HCT116 (cell line): ENCODE data around the gene SF3B5. TPM values are rescaled to one million over a fixed set of nuclear protein-coding genes. Genes with fewer than 3 reads are reported as not detected.

Experiments
- ATAC-seq: fragments of 200-7000 bp; cut with Tn5 transposase; 2 replicates; pipeline ENCODE4 v1.9.1; 2020; ENCODE audit warnings: mild to moderate bottlenecking, moderate library complexity
- Bru-seq: library from RNA; stranded (reverse); fragments of 400-500 nt; gene quantifications from one replicate; lab custom pipeline; 2021; lab: Mats Ljungman, UMichigan
- BruChase-seq, 2 experiments: library from RNA; stranded (reverse); fragments of 400-500 nt; gene quantifications; one replicate each; lab custom pipeline; 2021; lab: Mats Ljungman, UMichigan
- BruUV-seq: library from RNA; stranded (reverse); fragments of 400-500 nt; replicated peaks from 2 replicates; lab custom pipeline; 2021; lab: Mats Ljungman, UMichigan
- CTCF ChIA-PET: fragments of 300-600 bp; sonication (Branson Sonifier 250); formaldehyde crosslinking; loops from one replicate; lab custom pipeline; 2021; ENCODE audit warnings: antibody characterized with exemption; lab: Charles Lee
- POLR2A ChIA-PET: fragments of 300-600, 350-600 bp; sonication (Branson Sonifier 250); formaldehyde crosslinking; loops from one replicate; lab custom pipeline; 2021; ENCODE audit warnings: antibody characterized with exemption; lab: Charles Lee
- RAD21 ChIA-PET, 2 experiments: fragments of 300-600 bp; sonication (Branson Sonifier 250); formaldehyde crosslinking; loops; one replicate each; lab custom pipeline; 2023; ENCODE audit warnings: low total read pairs in 2 of 2; ENCODE audit not compliant: uncharacterized antibody in 2 of 2, unreplicated experiment in 2 of 2, low non-redundant PET in 1 of 2; lab: Charles Lee
- DNase-seq: peaks from one replicate; pipeline ENCODE4 v3.0.0-alpha.2; 2010; ENCODE audit warnings: low read depth, low spot score
- H2AFZ ChIP-seq: fragments of 200-600 bp; shearing (Covaris generic), sonication (generic); 2 replicates; pipeline ENCODE4 v1.6.1; 2017; ENCODE audit warnings: low read depth, mixed run types, mixed read lengths, antibody characterized with exemption, low read length; ENCODE audit not compliant: poor library complexity, severe bottlenecking
- H3K27ac ChIP-seq: 2 replicates; pipeline ENCODE4 v1.5.1; 2012; ENCODE audit warnings: low read depth, low read length
- H3K27me3 ChIP-seq: fragments of 200-600 bp; sonication (generic); 2 replicates; pipeline ENCODE4 v1.6.1; 2016; ENCODE audit warnings: mixed run types, low read length, mixed read lengths; ENCODE audit not compliant: insufficient read depth
- H3K36me3 ChIP-seq, 2 experiments: fragments of 200-500 bp in 1 of 2; fragments of 200-600 bp in 1 of 2; sonication (Bioruptor generic) in 1 of 2; sonication (generic) in 1 of 2; 2 replicates each; pipeline versions ENCODE4 v1.5.1 to v1.6.1; 2014 to 2016; ENCODE audit warnings: low read length in 2 of 2, inconsistent platforms in 1 of 2, mixed read lengths in 1 of 2, mixed run types in 1 of 2; ENCODE audit not compliant: insufficient read depth in 2 of 2, control insufficient read depth in 1 of 2
- H3K4me1 ChIP-seq, 2 experiments: fragments of 200-600 bp in 1 of 2; sonication (generic) in 1 of 2; 2 replicates each; pipeline versions ENCODE4 v1.5.1 to v1.6.1; 2012 to 2017; ENCODE audit warnings: low read length in 2 of 2, inconsistent platforms in 1 of 2, mild to moderate bottlenecking in 1 of 2, mixed read lengths in 1 of 2, mixed run types in 1 of 2, moderate library complexity in 1 of 2; ENCODE audit not compliant: insufficient read depth in 2 of 2, control insufficient read depth in 1 of 2
- H3K4me2 ChIP-seq: fragments of 200-600 bp; sonication (generic); 2 replicates; pipeline ENCODE4 v1.6.1; 2017; ENCODE audit warnings: mixed run types, low read length, mixed read lengths
- H3K4me3 ChIP-seq, 2 experiments: fragments of 200-600 bp in 1 of 2; sonication (generic) in 1 of 2; replicated peaks in 1 of 2; 2 replicates each; pipeline ENCODE4 v1.5.1; 2011 to 2016; ENCODE audit warnings: low read length in 2 of 2, control low read depth in 1 of 2, low read depth in 1 of 2, mild to moderate bottlenecking in 1 of 2, mixed read lengths in 1 of 2, mixed run types in 1 of 2
- H3K79me2 ChIP-seq: fragments of 200-600 bp; sonication (generic); 2 replicates; pipeline ENCODE4 v1.6.1; 2017; ENCODE audit warnings: mild to moderate bottlenecking, mixed run types, low read length, moderate library complexity, mixed read lengths; ENCODE audit not compliant: insufficient read depth
- H3K9ac ChIP-seq: fragments of 200-600 bp; sonication (generic); 2 replicates; pipeline ENCODE4 v1.6.1; 2016; ENCODE audit warnings: low read length, mixed read lengths
- H3K9me2 ChIP-seq: fragments of 200-600 bp; sonication (generic), shearing (Covaris generic); 2 replicates; pipeline ENCODE4 v1.6.1; 2017; ENCODE audit warnings: mixed run types, mild to moderate bottlenecking, moderate library complexity; ENCODE audit not compliant: insufficient read depth
- H3K9me3 ChIP-seq, 2 experiments: fragments of 200-500 bp in 1 of 2; fragments of 200-600 bp in 1 of 2; sonication (Bioruptor generic) in 1 of 2; sonication (generic) in 1 of 2; 2 replicates each; pipeline ENCODE4 v1.6.1; 2014 to 2017; ENCODE audit warnings: low read length in 2 of 2, mixed read lengths in 2 of 2, inconsistent platforms in 1 of 2, low read depth in 1 of 2, mild to moderate bottlenecking in 1 of 2, mixed run types in 1 of 2, moderate library complexity in 1 of 2; ENCODE audit not compliant: control insufficient read depth in 1 of 2, insufficient read depth in 1 of 2
- H4K20me1 ChIP-seq: fragments of 200-600 bp; sonication (generic), shearing (Covaris generic); 2 replicates; pipeline ENCODE4 v1.6.1; 2017; ENCODE audit warnings: mixed run types, mild to moderate bottlenecking, moderate library complexity; ENCODE audit not compliant: insufficient read depth
- CBX3 ChIP-seq: IDR thresholded peaks from 2 replicates; pipeline ENCODE4 v1.6.1; 2012; ENCODE audit warnings: low read depth
- CEBPB ChIP-seq: IDR thresholded peaks from 2 replicates; pipeline ENCODE4 v1.6.1; 2012; ENCODE audit warnings: low read depth
- ELF1 ChIP-seq: IDR thresholded peaks from 2 replicates; pipeline ENCODE4 v1.6.1; 2012; ENCODE audit warnings: low read depth, borderline replicate concordance
- EZH2phosphoT487 ChIP-seq: fragments of 200-600 bp; IDR thresholded peaks from 2 replicates; pipeline ENCODE4 v1.6.1; 2018; ENCODE audit warnings: antibody characterized with exemption, borderline replicate concordance
- JUND ChIP-seq: IDR thresholded peaks from 2 replicates; pipeline ENCODE4 v1.6.1; 2012
- POLR2A ChIP-seq: IDR thresholded peaks from 2 replicates; pipeline ENCODE4 v1.7.0; 2011; ENCODE audit warnings: borderline replicate concordance; ENCODE audit not compliant: insufficient read depth, insufficient read length; ENCODE audit errors: extremely low read depth
- POLR2AphosphoS5 ChIP-seq: IDR thresholded peaks from 2 replicates; pipeline ENCODE4 v1.6.1; 2011; ENCODE audit warnings: mild to moderate bottlenecking, low read depth, low read length, moderate library complexity
- SIN3A ChIP-seq: IDR thresholded peaks from 2 replicates; pipeline ENCODE4 v1.6.1; 2012; ENCODE audit warnings: low read depth
- SP1 ChIP-seq: IDR thresholded peaks from 2 replicates; pipeline ENCODE4 v1.6.1; 2012; ENCODE audit warnings: low read depth
- SRF ChIP-seq: IDR thresholded peaks from 2 replicates; pipeline ENCODE4 v1.6.1; 2012; ENCODE audit warnings: low read depth
- TCF7L2 ChIP-seq: IDR thresholded peaks from 2 replicates; pipeline ENCODE4 v1.7.0; 2011; ENCODE audit warnings: borderline replicate concordance, inconsistent platforms; ENCODE audit not compliant: insufficient read depth, insufficient read length; ENCODE audit errors: extremely low read depth
- YY1 ChIP-seq: IDR thresholded peaks from 2 replicates; pipeline ENCODE4 v1.6.1; 2011; ENCODE audit warnings: low read length, low read depth, moderate library complexity, mild to moderate bottlenecking; ENCODE audit not compliant: insufficient replicate concordance; ENCODE audit errors: extremely low read depth
- ZFX ChIP-seq: fragments of 450-650 bp; IDR thresholded peaks from 2 replicates; pipeline ENCODE4 v1.6.1; 2017
- intact Hi-C: fragments of 100-400 bp; cut with micrococcal nuclease; formaldehyde crosslinking; loops from 2 replicates; pipeline ENCODE4 v1.10.0; 2022
- long read RNA-seq: library from polyadenylated mRNA; unstranded; transcript quantifications from one replicate; pipeline ENCODE4 v2.0.0, GENCODE V29; 2021; ENCODE audit not compliant: unreplicated experiment
- polyA plus RNA-seq: library from polyadenylated mRNA; unstranded; fragments of >200 nt; gene quantifications from 2 replicates; pipeline ENCODE4 v1.2.1, GENCODE V29; 2012; ENCODE audit warnings: missing spikeins
- total RNA-seq: library from RNA; stranded (reverse); gene quantifications from one replicate; pipeline ENCODE4 v1.2.1, GENCODE V29; 2021; ENCODE audit not compliant: unreplicated experiment
- TF ChIP-seq, protein P1 (sequence below), 3 experiments: fragments of 200-600 bp in 1 of 3; sonication (generic) in 1 of 3; IDR thresholded peaks in 2 of 3; conservative IDR thresholded peaks in 1 of 3; 2 replicates each; pipeline ENCODE4 v1.5.1; 2012 to 2017; ENCODE audit warnings: low read depth in 2 of 3, low read length in 2 of 3, antibody characterized with exemption in 1 of 3, borderline replicate concordance in 1 of 3, control low read depth in 1 of 3, mild to moderate bottlenecking in 1 of 3, mixed read lengths in 1 of 3, mixed run types in 1 of 3, moderate library complexity in 1 of 3; ENCODE audit not compliant: insufficient read depth in 1 of 3
- TF ChIP-seq, protein P2 (sequence below): IDR thresholded peaks from 2 replicates; pipeline ENCODE4 v1.6.1; 2012
- TF ChIP-seq, protein P3 (sequence below): IDR thresholded peaks from 2 replicates; pipeline ENCODE4 v1.6.1; 2011; ENCODE audit warnings: mild to moderate bottlenecking, low read length, moderate library complexity; ENCODE audit not compliant: insufficient replicate concordance; ENCODE audit errors: extremely low read depth

Gene SF3B5
- 173 TPM for total RNA-seq
- polyA plus RNA-seq, result 224 and 267 TPM in 2 replicates
- Bru-seq, nascent RNA, result percentile 95 among the genes with signal in this experiment
- BruChase-seq, experiment 1, labeled RNA remaining after a 6-hour chase, result percentile 99 among the genes with signal in this experiment
- BruChase-seq, experiment 2, labeled RNA remaining after a 2-hour chase, result percentile 98 among the genes with signal in this experiment
- long read RNA-seq, transcript SF3B5-201 (1 exons, 693 nt), result major isoform, 72 of 72 reads
- long read RNA-seq, partial matches to known transcripts, result 0 of 72 reads
- long read RNA-seq, other reads (novel, unspliced or antisense), result 0 of 72 reads

DNA sequence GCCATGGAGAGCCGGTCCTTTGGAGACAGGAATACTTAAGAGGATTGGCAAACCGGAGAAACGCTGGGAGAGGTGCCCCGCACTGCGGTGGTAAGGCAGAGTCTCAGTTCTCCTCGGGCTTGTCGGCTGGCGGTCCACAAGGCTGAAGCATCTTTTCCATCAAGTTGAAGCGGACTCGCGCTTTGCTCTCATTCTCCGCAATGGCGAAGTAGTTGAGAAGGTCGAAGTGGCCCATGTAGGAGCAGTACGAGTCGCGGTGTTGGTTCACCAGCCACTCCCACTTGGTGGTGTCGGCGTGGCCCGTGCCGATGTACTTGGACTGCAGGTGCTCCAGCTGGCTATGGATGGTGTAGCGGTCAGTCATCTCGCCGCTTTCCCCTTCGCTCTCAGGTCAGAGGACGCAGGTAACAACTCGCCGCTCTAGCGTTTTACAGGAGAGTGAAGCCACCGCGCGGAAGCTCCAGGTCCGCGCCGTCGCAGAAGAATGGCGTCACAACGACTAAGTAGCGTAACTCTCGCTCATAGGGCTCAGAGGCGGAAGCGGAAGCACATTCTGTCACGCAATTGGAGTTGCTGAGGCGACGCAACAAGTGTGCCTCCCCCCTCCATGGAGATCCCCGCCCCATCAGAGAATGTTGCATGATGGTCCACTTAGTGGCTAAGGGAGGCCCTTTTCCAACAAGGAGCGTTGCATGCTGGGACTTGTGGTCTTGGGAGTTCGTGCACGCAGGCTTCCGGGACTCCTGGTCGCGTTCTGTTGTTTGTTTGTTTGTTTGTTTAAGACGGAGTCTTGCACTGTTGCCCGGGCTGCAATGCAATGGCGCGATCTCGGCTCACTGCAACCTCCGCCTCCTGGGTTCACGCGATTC is at the start of gene SF3B5:
Gene SF3B5, minus strand, starts transcription at position 440 of the 869 bp plus-strand sequence. Its CDS starts 76 bp downstream, at position 364.
- Histone ChIP-seq H3K9me3 (no peaks in the 10 kb centered on the region), H3K9me2 (no peaks in the 10 kb centered on the region), H3K4me1 (peaks cover 5 to 16% of the 10 kb centered on the region in 2 experiments; a peak in 3 of 4 replicates), H2AFZ (peak within 1 kb of the TSS; percentile 58), H3K79me2 (peaks cover 20% of the 10 kb centered on the region), H3K4me3 (peak within 1 kb of the TSS; percentile 72 to 77), H3K4me2 (peak within 1 kb of the TSS; percentile 87), H3K27me3 (no peaks in the 10 kb centered on the region), H4K20me1 (no peaks in the 10 kb centered on the region), H3K27ac (peak within 1 kb of the TSS; percentile 59), H3K9ac (peak within 1 kb of the TSS; percentile 75), H3K36me3 (no peaks in the 10 kb centered on the region)
- RAD21 ChIA-PET, result interaction anchor here in 1 of 2 experiments (0.7 to 1.0 kb wide), 2 partner anchors 82 to 192 kb away, joined by 3 to 6 read pairs; no protein-coding TSS in a partner anchor
- BruUV-seq, result TSS peak; percentile 88
- POLR2A ChIA-PET, result interaction anchor here (0.7 kb wide), 2 partner anchors 11 to 402 kb away, joined by 3 read pairs; no protein-coding TSS in a partner anchor
- CTCF ChIA-PET, result no interaction called here
- intact Hi-C loops, result no loop called here
- TF ChIP-seq, protein P1, sequence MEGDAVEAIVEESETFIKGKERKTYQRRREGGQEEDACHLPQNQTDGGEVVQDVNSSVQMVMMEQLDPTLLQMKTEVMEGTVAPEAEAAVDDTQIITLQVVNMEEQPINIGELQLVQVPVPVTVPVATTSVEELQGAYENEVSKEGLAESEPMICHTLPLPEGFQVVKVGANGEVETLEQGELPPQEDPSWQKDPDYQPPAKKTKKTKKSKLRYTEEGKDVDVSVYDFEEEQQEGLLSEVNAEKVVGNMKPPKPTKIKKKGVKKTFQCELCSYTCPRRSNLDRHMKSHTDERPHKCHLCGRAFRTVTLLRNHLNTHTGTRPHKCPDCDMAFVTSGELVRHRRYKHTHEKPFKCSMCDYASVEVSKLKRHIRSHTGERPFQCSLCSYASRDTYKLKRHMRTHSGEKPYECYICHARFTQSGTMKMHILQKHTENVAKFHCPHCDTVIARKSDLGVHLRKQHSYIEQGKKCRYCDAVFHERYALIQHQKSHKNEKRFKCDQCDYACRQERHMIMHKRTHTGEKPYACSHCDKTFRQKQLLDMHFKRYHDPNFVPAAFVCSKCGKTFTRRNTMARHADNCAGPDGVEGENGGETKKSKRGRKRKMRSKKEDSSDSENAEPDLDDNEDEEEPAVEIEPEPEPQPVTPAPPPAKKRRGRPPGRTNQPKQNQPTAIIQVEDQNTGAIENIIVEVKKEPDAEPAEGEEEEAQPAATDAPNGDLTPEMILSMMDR (IDR thresholded peaks at IDR 0.05 in 2 of 3, conservative IDR thresholded peaks at IDR 0.05 in 1 of 3; ENCODE audit: borderline replicate concordance in 1 of 3, insufficient read depth in 1 of 3, low read depth in 2 of 3, low read length in 2 of 3), result no peak
- TF ChIP-seq EZH2phosphoT487 (no peak), CEBPB (no peak), JUND (no peak), YY1 (peak; percentile 65), TCF7L2 (peak; percentile 53), SP1 (peak; percentile 100), CBX3 (peak; percentile 98), POLR2AphosphoS5 (peak; percentile 96), ZFX (peak; percentile 14; the same call in 1 of the 2 replicates), SIN3A (peak; percentile 97), SRF (peak; percentile 97), ELF1 (peak; percentile 100), POLR2A (peak; percentile 84)
- TF ChIP-seq, protein P2, sequence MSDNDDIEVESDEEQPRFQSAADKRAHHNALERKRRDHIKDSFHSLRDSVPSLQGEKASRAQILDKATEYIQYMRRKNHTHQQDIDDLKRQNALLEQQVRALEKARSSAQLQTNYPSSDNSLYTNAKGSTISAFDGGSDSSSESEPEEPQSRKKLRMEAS, result peak; percentile 88
- TF ChIP-seq, protein P3, sequence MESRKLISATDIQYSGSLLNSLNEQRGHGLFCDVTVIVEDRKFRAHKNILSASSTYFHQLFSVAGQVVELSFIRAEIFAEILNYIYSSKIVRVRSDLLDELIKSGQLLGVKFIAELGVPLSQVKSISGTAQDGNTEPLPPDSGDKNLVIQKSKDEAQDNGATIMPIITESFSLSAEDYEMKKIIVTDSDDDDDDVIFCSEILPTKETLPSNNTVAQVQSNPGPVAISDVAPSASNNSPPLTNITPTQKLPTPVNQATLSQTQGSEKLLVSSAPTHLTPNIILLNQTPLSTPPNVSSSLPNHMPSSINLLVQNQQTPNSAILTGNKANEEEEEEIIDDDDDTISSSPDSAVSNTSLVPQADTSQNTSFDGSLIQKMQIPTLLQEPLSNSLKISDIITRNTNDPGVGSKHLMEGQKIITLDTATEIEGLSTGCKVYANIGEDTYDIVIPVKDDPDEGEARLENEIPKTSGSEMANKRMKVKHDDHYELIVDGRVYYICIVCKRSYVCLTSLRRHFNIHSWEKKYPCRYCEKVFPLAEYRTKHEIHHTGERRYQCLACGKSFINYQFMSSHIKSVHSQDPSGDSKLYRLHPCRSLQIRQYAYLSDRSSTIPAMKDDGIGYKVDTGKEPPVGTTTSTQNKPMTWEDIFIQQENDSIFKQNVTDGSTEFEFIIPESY, result peak; percentile 38
- DNase-seq (peak; percentile 100), ATAC-seq (peak; percentile 96)
